ENCODE results near the gene G6PC2.
A peak's percentile ranks its signal among the peaks of the same experiment; 100 is the strongest.
"Not testable (repeated sequence)": the region's sequence is repeated elsewhere in the genome, so short reads cannot be mapped to it uniquely, and the experiment has no call there.

The G6PC2 gene, protein sequence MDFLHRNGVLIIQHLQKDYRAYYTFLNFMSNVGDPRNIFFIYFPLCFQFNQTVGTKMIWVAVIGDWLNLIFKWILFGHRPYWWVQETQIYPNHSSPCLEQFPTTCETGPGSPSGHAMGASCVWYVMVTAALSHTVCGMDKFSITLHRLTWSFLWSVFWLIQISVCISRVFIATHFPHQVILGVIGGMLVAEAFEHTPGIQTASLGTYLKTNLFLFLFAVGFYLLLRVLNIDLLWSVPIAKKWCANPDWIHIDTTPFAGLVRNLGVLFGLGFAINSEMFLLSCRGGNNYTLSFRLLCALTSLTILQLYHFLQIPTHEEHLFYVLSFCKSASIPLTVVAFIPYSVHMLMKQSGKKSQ

DNA sequence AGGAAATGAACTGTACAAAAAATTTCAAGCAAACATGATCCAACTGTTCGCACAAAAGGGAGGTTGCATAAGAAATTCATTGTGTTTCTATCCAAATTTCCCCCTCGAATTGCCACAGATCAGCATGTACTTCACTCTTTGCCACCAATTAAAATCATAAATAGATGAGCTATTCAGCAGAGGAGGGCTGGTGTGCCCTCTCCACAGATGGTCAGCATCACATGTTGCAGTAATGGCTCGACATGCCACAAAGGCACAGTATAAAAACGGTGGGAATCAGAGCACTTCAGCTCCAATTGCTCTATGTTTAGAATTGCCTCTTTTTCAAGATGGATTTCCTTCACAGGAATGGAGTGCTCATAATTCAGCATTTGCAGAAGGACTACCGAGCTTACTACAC is at the start of gene G6PC2:
Gene G6PC2 (plus strand): TSS at position 289 of the 400 bp plus-strand sequence. CDS start 41 bp downstream, at position 330.
- no peak for DNase-seq (ENCODE audit: low read depth)

DNA sequence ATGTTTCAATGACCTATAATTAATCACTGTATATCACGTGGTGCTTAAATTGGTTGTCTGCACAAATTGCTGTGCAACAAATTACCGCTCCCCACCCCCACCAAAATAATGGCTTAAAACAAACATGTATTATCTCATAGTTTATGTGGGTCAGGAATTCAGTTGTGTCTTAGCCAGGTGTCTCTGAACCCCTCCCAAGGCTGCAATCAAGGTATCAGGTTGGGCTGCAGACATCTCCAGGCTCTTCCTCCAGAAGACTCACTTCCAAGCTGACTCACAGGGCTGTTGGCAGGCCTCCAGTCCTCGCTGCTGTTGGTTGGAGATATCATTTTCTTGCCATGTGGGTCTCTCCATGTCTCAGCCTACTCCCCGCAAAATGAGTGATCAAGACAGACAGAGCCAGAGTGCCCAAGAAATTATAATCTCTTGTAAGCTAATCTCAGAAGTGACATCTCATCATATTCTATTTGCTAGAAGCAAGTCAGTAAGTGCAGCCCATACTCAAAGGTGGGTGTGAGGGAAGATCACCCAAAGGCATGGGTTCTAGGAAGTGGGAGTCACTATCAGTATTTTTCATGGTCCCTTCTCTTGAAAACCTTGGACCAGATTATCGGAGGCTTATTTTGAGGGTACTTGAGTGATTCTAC is 49.3 kb upstream of the G6PC2 start:
- DNase-seq (ENCODE audit: low read depth) = no peak

DNA sequence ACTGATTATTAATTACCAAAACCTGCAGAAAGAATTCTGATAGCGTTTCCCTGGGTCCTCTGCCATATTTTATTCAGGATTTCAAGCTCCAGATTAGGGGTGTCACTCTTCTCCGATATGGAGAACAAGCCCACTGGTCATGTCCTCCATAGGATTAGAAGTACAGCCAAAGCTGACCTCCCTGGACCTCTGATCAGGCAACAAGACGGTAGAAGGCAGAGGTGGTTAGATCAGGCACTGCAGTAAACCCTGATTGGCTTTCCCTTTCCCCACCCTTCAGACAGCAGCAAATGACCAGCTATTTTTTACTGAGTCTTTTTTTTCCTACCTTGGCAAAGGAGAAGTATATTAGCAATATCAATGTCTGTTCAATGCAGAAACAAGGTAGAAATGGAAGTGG is 48.6 kb upstream of the G6PC2 start:
- DNase-seq (ENCODE audit: low read depth) = no peak

DNA sequence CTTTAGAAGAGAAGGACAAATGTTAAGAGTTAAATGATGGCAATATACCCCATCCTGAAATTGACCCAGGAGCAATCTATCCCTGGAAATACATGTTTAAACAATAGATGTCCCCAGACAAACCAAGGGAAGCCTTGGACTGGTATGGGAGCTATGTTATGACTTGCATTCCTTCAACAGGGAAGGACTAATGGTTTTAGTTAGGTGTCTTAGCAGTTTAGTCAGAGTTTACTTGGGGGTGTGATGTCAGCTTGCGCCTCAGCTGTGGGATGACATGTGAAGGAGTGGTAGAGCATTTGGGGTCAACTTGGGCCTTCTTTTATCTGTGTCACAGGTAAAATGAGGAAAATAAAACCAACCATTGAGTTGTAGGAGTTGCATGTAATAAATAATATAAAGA is 47.6 kb upstream of the G6PC2 start:
- DNase-seq (ENCODE audit: low read depth) = no peak

DNA sequence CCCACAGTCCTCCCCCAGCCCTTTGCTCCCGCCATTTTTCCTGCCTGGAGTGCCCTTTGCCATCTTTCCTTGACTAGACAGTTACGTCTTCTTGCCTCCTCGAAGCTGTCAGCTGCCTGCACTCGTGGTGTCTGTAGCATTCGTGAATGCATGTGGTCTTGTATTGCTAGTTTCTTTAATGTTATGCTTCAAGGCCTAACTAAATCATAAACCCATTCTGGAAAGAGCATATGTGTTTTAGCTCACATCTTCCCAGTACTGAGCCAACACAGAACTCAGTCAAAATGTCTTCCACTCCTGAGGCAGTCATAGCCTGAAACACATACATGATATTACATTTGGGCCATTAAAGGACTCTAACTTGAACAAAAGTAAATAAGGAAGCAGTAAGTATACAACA is 46.4 kb upstream of the G6PC2 start:
- no peak for DNase-seq (ENCODE audit: low read depth)

DNA sequence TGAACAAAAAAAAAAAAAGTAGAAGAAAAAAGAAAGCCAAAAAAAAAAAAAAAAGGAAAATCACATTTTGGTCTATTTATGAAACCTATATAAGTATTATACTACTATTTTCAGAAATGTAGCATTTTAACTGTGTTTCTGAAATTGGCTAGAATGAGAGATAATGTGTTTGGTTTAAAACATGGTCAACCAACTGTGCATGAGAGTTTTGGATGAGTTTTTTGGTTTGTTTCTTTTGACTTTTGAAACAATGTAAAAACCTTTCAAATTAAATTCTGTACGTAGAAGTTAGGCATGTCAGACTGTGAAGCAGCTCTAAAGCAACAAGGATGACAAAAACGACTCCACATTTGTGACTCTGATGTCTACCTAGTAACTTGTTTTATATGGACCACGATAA is 45.5 kb upstream of the G6PC2 start:
- DNase-seq (ENCODE audit: low read depth) = no peak

DNA sequence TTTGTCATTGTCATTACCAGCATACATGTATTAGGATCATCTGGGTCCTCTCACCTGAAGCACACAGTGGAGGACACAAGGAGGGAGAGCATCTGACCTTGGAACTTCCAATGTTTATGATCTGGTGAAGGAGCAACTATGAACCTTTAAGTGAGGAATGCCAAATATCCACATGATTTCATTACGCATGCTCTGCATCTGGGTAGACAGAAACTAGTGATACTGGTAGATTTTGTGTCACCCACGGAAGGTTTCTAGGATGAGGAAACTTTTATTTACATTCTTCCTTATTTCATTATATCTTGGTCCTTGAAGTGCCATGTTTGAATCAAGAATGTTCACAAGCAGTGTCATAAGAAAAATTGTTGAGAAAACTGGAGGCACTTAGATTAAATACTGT is 42.9 kb upstream of the G6PC2 start:
- DNase-seq (ENCODE audit: low read depth) = no peak

DNA sequence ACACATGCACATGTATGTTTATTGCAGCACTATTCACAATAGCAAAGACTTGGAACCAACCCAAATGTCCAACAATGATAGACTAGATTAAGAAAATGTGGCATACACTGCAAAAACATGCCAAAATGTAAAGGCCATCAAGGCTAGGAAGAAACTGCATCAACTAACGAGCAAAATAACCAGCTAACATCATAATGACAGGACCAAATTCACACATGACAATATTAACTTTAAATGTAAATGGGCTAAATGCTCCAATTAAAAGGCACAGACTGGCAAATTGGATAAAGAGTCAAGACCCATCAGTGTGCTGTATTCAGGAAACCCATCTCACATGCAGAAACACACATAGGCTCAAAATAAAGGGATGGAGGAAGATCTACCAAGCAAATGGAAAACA is 33.9 kb upstream of the G6PC2 start:
- not testable (repeated sequence) for DNase-seq (ENCODE audit: low read depth)

DNA sequence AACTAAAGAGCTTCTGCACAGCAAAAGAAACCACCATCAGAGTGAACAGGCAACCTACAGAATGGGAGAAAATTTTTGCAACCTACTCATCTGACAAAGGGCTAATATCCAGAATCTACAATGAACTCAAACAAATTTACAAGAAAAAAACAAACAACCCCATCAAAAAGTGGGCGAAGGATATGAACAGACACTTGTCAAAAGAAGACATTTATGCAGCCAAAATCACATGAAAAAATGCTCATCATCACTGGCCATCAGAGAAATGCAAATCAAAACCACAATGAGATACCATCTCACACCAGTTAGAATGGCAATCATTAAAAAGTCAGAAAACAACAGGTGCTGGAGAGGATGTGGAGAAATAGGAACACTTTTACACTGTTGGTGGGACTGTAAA is 30.7 kb upstream of the G6PC2 start:
- not testable (repeated sequence) for DNase-seq (ENCODE audit: low read depth)

DNA sequence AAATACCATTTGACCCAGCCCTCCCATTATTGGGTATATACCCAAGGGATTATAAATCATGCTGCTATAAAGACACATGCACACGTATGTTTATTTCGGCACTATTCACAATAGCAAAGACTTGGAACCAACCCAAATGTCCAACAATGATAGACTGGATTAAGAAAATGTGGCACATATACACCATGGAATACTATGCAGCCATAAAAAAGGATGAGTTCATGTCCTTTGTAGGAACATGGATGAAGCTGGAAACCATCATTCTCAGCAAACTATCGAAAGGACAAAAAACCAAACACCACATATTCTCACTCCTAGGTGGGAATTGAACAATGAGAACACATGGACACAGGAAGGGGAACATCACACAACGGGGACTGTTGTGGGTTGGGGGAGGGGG is 30.3 kb upstream of the G6PC2 start:
- DNase-seq (ENCODE audit: low read depth) = not testable (repeated sequence)

DNA sequence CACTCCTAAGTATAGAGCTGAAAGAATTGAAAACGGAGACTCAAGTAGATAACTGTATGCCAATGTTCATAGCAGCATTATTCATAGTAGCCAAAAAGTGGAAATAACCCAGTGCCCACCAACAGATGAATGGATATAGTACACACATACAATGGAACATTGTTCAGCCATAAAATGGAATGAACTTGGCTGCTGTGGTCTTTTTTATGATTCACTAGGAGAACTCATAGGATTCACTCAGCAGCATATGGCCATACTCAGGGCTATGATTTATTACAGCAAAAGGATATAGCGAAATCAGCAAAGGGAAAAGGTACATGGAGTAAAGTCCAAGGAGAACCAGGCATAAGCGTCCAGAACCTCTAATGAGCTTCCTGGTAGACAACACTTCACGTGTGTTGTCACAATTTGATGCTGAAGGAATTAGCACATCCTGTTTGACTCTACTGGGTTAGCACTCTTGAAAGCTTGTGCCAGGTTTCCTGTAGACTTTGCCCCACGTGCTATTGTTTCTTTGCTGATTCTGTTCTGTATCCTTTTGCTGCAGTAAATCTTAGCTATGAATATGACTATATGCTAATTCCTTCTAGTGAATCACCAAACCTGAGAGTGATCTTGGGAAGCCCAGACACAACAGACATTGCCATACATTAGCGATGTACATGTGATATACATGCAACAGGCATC is 26.6 kb upstream of the G6PC2 start:
- DNase-seq (ENCODE audit: low read depth) = no peak

DNA sequence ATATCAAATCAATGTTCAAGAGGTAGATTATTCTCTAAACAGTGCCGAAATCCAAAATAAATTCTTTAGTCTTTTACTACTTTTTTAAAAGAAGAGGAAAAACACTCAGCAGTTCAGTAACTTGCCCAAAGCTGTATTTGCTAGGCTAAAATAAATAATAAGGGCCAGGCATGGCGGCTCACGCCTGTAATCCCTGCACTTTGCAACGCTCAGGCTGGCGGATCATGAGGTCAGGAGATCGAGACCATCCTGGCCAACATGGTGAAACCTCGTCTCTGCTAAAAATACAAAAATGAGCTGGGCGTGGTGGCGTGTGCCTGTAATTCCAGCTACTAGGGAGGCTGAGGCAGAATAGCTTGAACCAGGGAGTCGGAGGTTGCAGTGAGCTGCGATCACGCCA is 18.9 kb upstream of the G6PC2 start:
- DNase-seq (ENCODE audit: low read depth) = not testable (repeated sequence)

DNA sequence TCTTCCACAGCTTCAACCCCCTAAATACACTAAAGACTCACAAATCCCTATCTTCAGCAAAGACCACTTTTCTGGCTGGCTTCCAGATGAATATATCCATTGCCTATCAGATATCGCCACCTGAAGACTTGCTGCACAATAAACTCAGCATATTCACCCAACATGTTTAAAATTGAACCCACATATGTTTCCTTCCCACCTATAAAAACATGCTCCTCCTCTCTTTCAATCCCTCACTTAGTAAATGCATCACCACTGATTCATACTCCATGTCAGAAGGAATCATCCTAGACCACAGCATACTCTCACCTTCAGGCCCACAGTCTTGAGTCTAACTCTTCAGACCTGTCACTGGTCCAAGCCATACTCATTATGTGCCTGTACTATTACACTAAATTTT is 16.1 kb upstream of the G6PC2 start:
- DNase-seq (ENCODE audit: low read depth) = no peak

DNA sequence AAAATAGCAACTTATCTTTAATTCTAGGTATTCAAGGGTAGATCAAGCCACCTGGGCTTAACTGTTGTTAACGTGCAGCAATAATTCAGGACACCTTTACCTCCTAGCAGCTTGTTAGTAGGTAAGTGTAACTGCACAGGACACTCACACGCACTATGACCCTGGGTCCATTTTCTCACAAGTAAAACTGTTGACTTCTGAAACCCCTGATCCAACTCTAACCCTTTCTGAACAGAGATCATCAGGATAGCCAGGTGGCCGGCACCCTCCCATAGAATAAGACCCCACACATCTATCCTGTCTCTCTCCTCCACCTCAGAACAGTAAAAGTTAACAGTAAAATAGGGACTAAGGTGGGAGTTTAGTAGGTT is 11.5 kb upstream of the G6PC2 start:
- DNase-seq (ENCODE audit: low read depth) = no peak

DNA sequence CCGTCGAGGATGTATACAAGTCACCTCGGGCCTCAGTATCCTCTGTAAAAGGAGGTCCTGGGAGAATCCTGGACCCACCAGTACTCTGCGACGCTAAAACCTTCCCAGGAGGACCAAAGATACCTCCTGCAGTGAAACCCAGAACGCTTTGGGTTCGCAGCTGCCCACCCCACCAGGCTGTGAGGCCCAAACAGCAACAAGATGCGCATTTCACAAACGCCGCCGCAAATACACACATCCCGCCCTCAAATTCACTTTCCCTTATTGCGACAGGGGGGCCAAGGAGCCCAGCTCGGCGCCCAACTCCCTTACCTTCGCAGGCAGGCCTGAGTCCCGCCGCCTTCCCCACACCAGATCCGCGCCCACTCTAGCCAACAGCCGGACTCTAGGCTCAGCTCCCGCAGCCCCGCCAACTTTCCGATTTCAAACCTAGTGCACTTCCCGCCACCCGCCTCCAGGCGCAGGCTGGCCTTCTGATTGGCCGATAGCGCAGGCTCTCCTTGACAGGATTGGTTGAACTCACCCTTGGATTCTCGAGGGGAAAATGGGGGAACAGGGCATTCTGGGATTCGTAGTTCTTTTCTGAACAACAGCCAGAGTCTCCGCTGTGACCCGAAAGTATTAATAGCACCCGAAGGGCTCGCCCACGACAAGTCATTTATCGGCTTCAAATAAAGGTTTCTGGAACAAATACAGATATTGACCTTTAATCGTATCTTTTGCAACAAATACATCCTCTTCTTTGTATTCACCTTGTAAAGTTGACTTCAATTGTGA is 10.9 kb upstream of the G6PC2 start, which contains the start of gene SPC25:
Gene SPC25 (minus strand): TSS at position 425 of the 777 bp plus-strand sequence. CDS start 911 bp downstream, outside the sequence.
- peak; percentile 83 for DNase-seq (ENCODE audit: low read depth)

DNA sequence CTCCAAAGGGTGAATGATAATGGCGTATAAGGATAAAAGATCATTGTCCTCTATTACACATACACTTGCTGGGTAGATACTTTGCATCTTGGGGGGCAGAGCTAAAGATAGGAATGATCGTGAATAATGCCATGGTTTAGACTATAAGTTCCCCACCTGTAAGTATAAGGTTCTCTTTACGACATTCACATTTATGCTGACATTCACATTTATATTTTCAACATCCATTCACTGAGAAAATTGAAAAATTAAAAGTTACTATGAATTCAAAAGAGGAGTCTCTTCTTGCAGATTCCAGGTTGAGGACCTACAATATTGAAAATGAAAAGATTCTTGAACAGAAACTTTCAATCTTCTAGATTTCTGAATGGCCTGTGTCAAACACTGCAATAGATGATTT is 8.8 kb upstream of the G6PC2 start:
- no peak for DNase-seq (ENCODE audit: low read depth)

DNA sequence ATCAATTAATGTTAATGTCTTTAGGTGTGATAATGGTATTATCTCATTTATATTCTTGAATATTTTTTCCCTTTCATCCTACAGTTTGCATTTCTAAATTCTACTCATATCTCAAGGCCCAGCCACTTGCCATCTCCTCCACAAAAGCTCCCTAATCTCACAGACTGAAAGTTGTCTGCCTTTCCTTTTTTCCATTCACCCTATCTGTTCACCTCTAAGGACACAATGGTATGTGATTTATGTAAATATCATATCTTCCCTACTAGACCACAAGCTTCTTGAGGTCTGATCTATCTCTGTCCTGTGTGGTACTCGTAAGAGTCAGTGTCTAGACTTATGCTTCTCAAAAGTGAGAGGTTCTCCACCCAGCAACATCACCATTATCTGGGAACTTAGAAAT is 7.0 kb upstream of the G6PC2 start:
- no peak for DNase-seq (ENCODE audit: low read depth)

DNA sequence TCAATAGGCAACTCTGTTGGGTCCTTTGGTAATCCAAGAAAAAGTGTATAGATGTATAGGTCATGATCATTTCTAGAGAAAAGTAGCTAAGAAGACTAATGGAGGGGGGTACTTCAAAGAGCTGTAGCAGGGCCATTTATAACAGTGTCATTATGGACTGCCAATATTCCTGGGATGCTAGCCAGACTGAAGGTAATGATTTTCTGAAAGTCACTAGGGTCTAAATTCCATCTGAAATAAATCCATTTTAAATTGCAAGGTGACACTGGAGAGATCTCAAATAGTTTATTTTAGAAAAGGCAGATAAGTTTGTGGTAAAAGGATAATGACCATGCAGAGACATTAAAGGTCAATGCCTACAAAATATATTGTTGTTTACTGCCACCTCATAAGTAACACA is 6.4 kb upstream of the G6PC2 start:
- no peak for DNase-seq (ENCODE audit: low read depth)

DNA sequence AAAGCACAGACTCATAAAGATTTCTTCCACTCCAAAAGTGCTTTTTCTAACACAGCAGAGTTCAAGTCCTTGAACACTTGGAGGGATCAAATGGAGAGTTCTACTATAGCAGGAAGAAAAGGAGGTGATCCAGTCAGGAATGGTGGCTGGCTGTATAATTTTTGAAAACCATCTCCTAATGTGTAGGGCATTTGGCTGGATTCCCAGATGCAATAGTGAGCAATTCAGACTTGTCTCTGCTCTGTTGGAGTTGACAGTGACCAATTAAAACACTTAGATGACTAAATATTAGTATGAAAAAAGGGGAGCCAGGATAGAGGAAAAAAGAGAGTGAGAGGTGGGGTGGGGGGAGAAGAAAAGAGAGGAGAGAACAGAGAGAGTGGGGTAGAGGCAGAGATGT is 5.3 kb upstream of the G6PC2 start:
- no peak for DNase-seq (ENCODE audit: low read depth)

DNA sequence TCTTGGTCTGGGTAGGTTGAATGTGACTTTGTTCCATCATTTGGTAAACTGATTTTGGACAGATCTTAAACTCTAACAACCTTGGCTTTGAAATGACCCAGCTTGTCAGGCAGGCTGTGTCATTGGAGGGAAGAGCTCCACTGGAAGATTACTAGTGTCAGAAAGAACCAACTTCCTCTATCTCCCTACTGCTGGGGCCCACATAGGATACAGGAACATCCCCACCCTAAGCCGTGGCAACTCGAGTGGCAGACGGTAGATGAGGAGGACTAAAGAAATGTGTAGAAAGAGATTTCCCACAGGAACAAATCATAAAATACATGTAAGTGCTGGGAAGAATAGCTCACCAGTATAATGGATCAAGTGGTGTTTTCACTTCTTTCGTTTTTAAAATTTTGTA is 4.3 kb upstream of the G6PC2 start:
- DNase-seq (ENCODE audit: low read depth) = no peak

DNA sequence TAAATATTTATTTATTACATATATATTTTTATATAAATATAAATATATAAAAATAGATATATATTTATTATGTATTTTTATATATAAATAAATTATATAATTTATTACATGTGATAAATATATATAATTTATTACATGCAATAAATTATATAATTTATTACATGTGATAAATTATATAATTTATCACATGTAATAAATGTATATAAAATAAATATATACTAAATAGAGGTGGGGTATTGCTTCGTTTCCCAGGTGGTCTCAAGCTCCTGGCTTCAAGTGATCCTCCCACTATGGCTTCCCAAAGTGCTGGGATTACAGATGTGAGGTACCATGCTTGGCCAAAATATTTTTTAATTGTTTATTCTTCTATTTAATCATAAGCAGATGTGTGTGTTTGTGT is 3.6 kb upstream of the G6PC2 start:
- no peak for DNase-seq (ENCODE audit: low read depth)

DNA sequence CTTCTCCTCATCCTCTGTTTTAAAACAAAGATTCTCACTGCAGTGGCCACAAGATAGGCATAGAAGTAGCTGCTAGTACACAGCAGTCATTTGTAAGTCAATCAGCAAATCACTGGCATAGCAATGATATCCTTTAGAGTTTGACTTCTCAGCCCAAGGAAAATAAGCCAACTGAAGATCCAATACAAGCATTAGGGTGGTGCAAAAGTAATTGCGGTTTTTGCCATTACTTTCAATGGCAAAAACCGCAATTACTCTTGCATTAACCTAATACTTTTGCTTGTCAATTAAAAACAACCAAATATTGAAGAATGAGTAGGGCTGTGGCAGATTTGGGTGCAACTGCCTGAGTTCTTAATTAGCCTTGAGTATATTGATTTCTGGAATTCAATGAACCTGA is 2.8 kb downstream of the G6PC2 start:
- no peak for DNase-seq (ENCODE audit: low read depth)
